HEK293T (cell line): ENCODE measurements around the gene H6PD.

Experiments
- CTCF ChIA-PET: fragments of 350-600 bp; formaldehyde crosslinking; extraction: SDS; loops from one replicate; lab custom pipeline; 2021; ENCODE audit warnings: antibody characterized with exemption, inconsistent platforms; lab: Yijun Ruan, JAX
- POLR2A ChIA-PET: fragments of 350-600 bp; formaldehyde crosslinking; extraction: SDS; loops from one replicate; lab custom pipeline; 2020; ENCODE audit warnings: antibody characterized with exemption, inconsistent platforms; lab: Yijun Ruan, JAX
- DNase-seq: peaks from one replicate; pipeline ENCODE4 v3.0.0; 2012; ENCODE audit warnings: mixed read lengths; ENCODE audit errors: extremely low spot score
- ARNT ChIP-seq: fragments of 450-650 bp; IDR thresholded peaks from 2 replicates; pipeline ENCODE4 v1.6.1; 2017; ENCODE audit warnings: mild to moderate bottlenecking
- BHLHE40 ChIP-seq: fragments of 450-650 bp; IDR thresholded peaks from 2 replicates; pipeline ENCODE4 v1.6.1; 2016; ENCODE audit warnings: mild to moderate bottlenecking, moderate library complexity, borderline replicate concordance
- CTBP1 ChIP-seq: fragments of 450-650 bp; IDR thresholded peaks from 2 replicates; pipeline ENCODE4 v1.6.1; 2016; ENCODE audit warnings: borderline replicate concordance
- ELF4 ChIP-seq: fragments of 450-650 bp; IDR thresholded peaks from 2 replicates; pipeline ENCODE4 v1.6.1; 2017; ENCODE audit warnings: antibody characterized with exemption
- FOXA1 ChIP-seq: fragments of 450-650 bp; IDR thresholded peaks from 2 replicates; pipeline ENCODE4 v1.6.1; 2016; ENCODE audit warnings: mild to moderate bottlenecking
- FOXK2 ChIP-seq: fragments of 450-650 bp; IDR thresholded peaks from 2 replicates; pipeline ENCODE4 v1.6.1; 2016; ENCODE audit warnings: mild to moderate bottlenecking
- FOXM1 ChIP-seq: fragments of 450-650 bp; IDR thresholded peaks from 2 replicates; pipeline ENCODE4 v1.6.1; 2017; ENCODE audit warnings: mild to moderate bottlenecking, borderline replicate concordance
- HDGF ChIP-seq: fragments of 450-650 bp; IDR thresholded peaks from 2 replicates; pipeline ENCODE4 v1.6.1; 2017; ENCODE audit warnings: antibody characterized with exemption, borderline replicate concordance
- L3MBTL2 ChIP-seq: fragments of 450-650 bp; conservative IDR thresholded peaks from 2 replicates; pipeline ENCODE4 v1.6.1; 2016; ENCODE audit warnings: mild to moderate bottlenecking
- LEF1 ChIP-seq: fragments of 450-650 bp; IDR thresholded peaks from 2 replicates; pipeline ENCODE4 v1.6.1; 2017; ENCODE audit warnings: mild to moderate bottlenecking, borderline replicate concordance
- NFRKB ChIP-seq: fragments of 450-650 bp; IDR thresholded peaks from 2 replicates; pipeline ENCODE4 v1.6.1; 2016; ENCODE audit warnings: mild to moderate bottlenecking, moderate library complexity
- PKNOX1 ChIP-seq: fragments of 450-650 bp; IDR thresholded peaks from 2 replicates; pipeline ENCODE4 v1.6.1; 2016
- SP1 ChIP-seq: fragments of 450-650 bp; IDR thresholded peaks from 2 replicates; pipeline ENCODE4 v1.6.1; 2017
- SUZ12 ChIP-seq: fragments of 450-650 bp; IDR thresholded peaks from 2 replicates; pipeline ENCODE4 v1.6.1; 2016; ENCODE audit warnings: mild to moderate bottlenecking
- TARDBP ChIP-seq: fragments of 450-650 bp; IDR thresholded peaks from 2 replicates; pipeline ENCODE4 v1.6.1; 2016
- ZNF384 ChIP-seq: fragments of 450-650 bp; IDR thresholded peaks from 2 replicates; pipeline ENCODE4 v1.6.1; 2016

Gene H6PD

GRCh38 chr1:9260059-9260766 is 25.6 kb downstream of the H6PD start:
- CTCF ChIA-PET, result no interaction called here
- DNase-seq, result no peak
- POLR2A ChIA-PET, result no interaction called here
- no peak for TF ChIP-seq CTBP1
- no peak for TF ChIP-seq PKNOX1
- TF ChIP-seq L3MBTL2, result no peak
- no peak for TF ChIP-seq FOXK2
- no peak for TF ChIP-seq SP1
- TF ChIP-seq TARDBP, result no peak
- no peak for TF ChIP-seq HDGF
- TF ChIP-seq BHLHE40, result no peak
- TF ChIP-seq FOXM1, result no peak
- TF ChIP-seq FOXA1, result no peak
- TF ChIP-seq ARNT, result no peak

- ChIA-PET CTCF (no interaction called here), POLR2A (no interaction called here)
These were observed 26.9 kb downstream of the H6PD start for GRCh38 chr1:9261496-9261895.

GRCh38 chr1:9262096-9262986 is 27.8 kb downstream of the H6PD start:
- no peak for DNase-seq
- TF ChIP-seq ARNT, result no peak
- no peak for TF ChIP-seq CTBP1
- no peak for TF ChIP-seq HDGF
- TF ChIP-seq BHLHE40, result no peak
- no peak for TF ChIP-seq PKNOX1
- CTCF ChIA-PET, result no interaction called here
- POLR2A ChIA-PET, result no interaction called here

More at GRCh38 chr1:9261496-9261895, 26.9 kb downstream of the H6PD start:
- TF ChIP-seq FOXM1 (no peak), L3MBTL2 (no peak), PKNOX1 (no peak), FOXA1 (no peak), NFRKB (no peak), LEF1 (no peak), BHLHE40 (no peak), ZNF384 (no peak), ARNT (no peak), SUZ12 (no peak), HDGF (no peak), SP1 (no peak), TARDBP (no peak), CTBP1 (no peak), FOXK2 (no peak), ELF4 (no peak)
- DNase-seq, result no peak

GRCh38 chr1:9263276-9263855 is 28.8 kb downstream of the H6PD start:
- ChIA-PET POLR2A (no interaction called here), CTCF (no interaction called here)
- no peak for TF ChIP-seq BHLHE40
- TF ChIP-seq PKNOX1, result no peak
- TF ChIP-seq HDGF, result no peak
- TF ChIP-seq NFRKB, result no peak
- no peak for TF ChIP-seq SP1
- TF ChIP-seq CTBP1, result no peak
- TF ChIP-seq TARDBP, result no peak
- no peak for DNase-seq

GRCh38 chr1:9263984-9264872 is 29.7 kb downstream of the H6PD start:
- ChIA-PET CTCF (no interaction called here), POLR2A (no interaction called here)
- TF ChIP-seq FOXK2, result no peak
- no peak for TF ChIP-seq HDGF
- TF ChIP-seq ELF4, result no peak
- no peak for TF ChIP-seq FOXM1
- TF ChIP-seq PKNOX1, result no peak
- TF ChIP-seq SP1, result no peak
- no peak for TF ChIP-seq LEF1
- TF ChIP-seq BHLHE40, result no peak
- DNase-seq, result no peak
